ENCODE measurements around the gene CPPED1. TPM values are rescaled to one million over a fixed set of nuclear protein-coding genes. Genes with fewer than 3 reads are reported as not detected.

CPPED1 gene
- total and polyA plus RNA-seq, 2 experiments from 2014 or later: 6.2 to 7.3 TPM

DNA sequence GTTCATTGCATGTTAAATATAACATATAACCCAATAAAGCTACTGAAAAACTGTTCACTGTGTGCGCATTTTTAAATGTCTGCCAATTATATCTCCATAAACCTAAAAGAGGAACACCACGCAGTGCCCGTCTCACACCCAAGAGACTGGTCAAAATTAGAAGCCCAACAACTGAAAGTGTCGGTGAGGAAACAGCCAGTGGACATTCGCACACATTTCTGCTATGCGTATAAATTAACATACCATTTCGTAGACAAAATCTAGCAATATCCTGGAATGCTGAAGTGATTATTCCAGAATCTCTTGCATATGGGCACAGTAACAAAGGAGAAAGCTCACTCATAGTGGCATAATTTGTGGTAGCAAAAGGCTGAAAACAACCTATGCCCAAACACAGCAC lies 55.9 kb downstream of the CPPED1 start:
- Histone ChIP-seq H3K36me3 (ENCODE audit: insufficient read depth) (0 out of 2 replicates have a peak, but pooled peaks cover 4% of the 10 kb centered on the region), H3K27me3 (ENCODE audit: insufficient read depth) (no peaks in the 10 kb centered on the region), H3K4me2 (no peak overlapping the region), H3K4me3 (no peak overlapping the region), H4K20me1 (replicated peaks; ENCODE audit: insufficient read depth) (no peaks in the 10 kb centered on the region), H3K4me1 (ENCODE audit: insufficient read depth) (no peaks in the 10 kb centered on the region), H3K79me2 (replicated peaks; ENCODE audit: insufficient read depth) (no peaks in the 10 kb centered on the region), H3K27ac (ENCODE audit: low read depth) (no peak overlapping the region), H3K9me2 (ENCODE audit: insufficient read depth) (no peaks in the 10 kb centered on the region), H2AFZ (no peak overlapping the region), H3F3A (replicated peaks; ENCODE audit: low read depth) (no peaks in the 10 kb centered on the region)
- peaks cover 2% of the 10 kb centered on the region for H3K27me3 Mint-ChIP-seq (ENCODE audit: insufficient read depth, low read depth, poor library complexity)
- TF ChIP-seq STAT1 (IDR thresholded peaks at IDR 0.05; ENCODE audit: unreplicated experiment) (no peak), NANOG (IDR thresholded peaks at IDR 0.05; ENCODE audit: borderline replicate concordance) (no peak), EZH2phosphoT487 (IDR thresholded peaks at IDR 0.05; ENCODE audit: unreplicated experiment) (no peak), CREB1 (CRISPR knock-in tag; IDR thresholded peaks at IDR 0.05; ENCODE audit: low read depth) (no peak), JUNB (IDR thresholded peaks at IDR 0.05; ENCODE audit: unreplicated experiment) (no peak), POLR2AphosphoS5 (IDR thresholded peaks at IDR 0.05; ENCODE audit: low read depth) (no peak), ZNF114 (CRISPR knock-in tag; IDR thresholded peaks at IDR 0.05) (no peak)
- TF ChIP-seq, protein P1, sequence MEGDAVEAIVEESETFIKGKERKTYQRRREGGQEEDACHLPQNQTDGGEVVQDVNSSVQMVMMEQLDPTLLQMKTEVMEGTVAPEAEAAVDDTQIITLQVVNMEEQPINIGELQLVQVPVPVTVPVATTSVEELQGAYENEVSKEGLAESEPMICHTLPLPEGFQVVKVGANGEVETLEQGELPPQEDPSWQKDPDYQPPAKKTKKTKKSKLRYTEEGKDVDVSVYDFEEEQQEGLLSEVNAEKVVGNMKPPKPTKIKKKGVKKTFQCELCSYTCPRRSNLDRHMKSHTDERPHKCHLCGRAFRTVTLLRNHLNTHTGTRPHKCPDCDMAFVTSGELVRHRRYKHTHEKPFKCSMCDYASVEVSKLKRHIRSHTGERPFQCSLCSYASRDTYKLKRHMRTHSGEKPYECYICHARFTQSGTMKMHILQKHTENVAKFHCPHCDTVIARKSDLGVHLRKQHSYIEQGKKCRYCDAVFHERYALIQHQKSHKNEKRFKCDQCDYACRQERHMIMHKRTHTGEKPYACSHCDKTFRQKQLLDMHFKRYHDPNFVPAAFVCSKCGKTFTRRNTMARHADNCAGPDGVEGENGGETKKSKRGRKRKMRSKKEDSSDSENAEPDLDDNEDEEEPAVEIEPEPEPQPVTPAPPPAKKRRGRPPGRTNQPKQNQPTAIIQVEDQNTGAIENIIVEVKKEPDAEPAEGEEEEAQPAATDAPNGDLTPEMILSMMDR (conservative IDR thresholded peaks at IDR 0.05; ENCODE audit: low read depth in 2 of 2): no peak
- TF ChIP-seq, protein P2, sequence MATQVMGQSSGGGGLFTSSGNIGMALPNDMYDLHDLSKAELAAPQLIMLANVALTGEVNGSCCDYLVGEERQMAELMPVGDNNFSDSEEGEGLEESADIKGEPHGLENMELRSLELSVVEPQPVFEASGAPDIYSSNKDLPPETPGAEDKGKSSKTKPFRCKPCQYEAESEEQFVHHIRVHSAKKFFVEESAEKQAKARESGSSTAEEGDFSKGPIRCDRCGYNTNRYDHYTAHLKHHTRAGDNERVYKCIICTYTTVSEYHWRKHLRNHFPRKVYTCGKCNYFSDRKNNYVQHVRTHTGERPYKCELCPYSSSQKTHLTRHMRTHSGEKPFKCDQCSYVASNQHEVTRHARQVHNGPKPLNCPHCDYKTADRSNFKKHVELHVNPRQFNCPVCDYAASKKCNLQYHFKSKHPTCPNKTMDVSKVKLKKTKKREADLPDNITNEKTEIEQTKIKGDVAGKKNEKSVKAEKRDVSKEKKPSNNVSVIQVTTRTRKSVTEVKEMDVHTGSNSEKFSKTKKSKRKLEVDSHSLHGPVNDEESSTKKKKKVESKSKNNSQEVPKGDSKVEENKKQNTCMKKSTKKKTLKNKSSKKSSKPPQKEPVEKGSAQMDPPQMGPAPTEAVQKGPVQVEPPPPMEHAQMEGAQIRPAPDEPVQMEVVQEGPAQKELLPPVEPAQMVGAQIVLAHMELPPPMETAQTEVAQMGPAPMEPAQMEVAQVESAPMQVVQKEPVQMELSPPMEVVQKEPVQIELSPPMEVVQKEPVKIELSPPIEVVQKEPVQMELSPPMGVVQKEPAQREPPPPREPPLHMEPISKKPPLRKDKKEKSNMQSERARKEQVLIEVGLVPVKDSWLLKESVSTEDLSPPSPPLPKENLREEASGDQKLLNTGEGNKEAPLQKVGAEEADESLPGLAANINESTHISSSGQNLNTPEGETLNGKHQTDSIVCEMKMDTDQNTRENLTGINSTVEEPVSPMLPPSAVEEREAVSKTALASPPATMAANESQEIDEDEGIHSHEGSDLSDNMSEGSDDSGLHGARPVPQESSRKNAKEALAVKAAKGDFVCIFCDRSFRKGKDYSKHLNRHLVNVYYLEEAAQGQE (IDR thresholded peaks at IDR 0.05; ENCODE audit: unreplicated experiment): no peak
- no peak for ATAC-seq
- no peak overlapping the region for H3K27ac Mint-ChIP-seq
- peaks cover 17% of the 10 kb centered on the region; the same call in 2 of the 3 replicates for H3K36me3 Mint-ChIP-seq (ENCODE audit: low read depth)
- H3K9me3 Mint-ChIP-seq: peaks cover 23% of the 10 kb centered on the region
- no peaks in the 10 kb centered on the region for H3K4me1 Mint-ChIP-seq
- no peak overlapping the region for H3K4me3 Mint-ChIP-seq
- DNase-seq (ENCODE audit: low spot score): no peak

DNA sequence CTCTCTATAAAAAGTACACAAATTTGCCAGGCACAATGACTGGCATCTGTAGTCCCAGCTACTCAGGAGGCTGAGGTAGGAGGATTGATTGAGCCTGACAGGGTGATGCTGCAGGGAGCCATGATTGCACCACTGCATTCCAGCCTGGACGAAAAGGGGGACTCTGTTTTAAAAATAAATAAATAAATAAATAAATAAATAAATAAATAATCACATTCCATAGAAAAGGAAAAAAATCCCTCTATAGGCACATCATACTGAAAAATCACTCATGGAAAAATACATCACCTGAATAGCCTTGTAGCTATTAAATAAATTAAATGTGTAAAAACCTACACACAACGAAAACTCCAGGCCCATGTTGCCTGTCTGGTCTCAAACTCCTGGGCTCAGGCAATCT lies 56.4 kb downstream of the CPPED1 start:
- Mint-ChIP-seq H3K27ac (no peak overlapping the region), H3K9me3 (peaks cover 23% of the 10 kb centered on the region), H3K4me1 (no peaks in the 10 kb centered on the region), H3K27me3 (ENCODE audit: insufficient read depth, low read depth, poor library complexity) (peaks cover 2% of the 10 kb centered on the region), H3K4me3 (no peak overlapping the region), H3K36me3 (ENCODE audit: low read depth) (peaks cover 17% of the 10 kb centered on the region; the same call in 2 of the 3 replicates)
- Histone ChIP-seq H3K27ac (ENCODE audit: low read depth) (no peak overlapping the region), H3K36me3 (ENCODE audit: insufficient read depth) (0 out of 2 replicates have a peak, but pooled peaks cover 4% of the 10 kb centered on the region), H3K4me3 (no peak overlapping the region), H3K79me2 (replicated peaks; ENCODE audit: insufficient read depth) (no peaks in the 10 kb centered on the region), H3K9me2 (ENCODE audit: insufficient read depth) (no peaks in the 10 kb centered on the region), H2AFZ (no peak overlapping the region), H3K27me3 (ENCODE audit: insufficient read depth) (no peaks in the 10 kb centered on the region), H3F3A (replicated peaks; ENCODE audit: low read depth) (no peaks in the 10 kb centered on the region), H3K4me1 (ENCODE audit: insufficient read depth) (no peaks in the 10 kb centered on the region), H4K20me1 (replicated peaks; ENCODE audit: insufficient read depth) (no peaks in the 10 kb centered on the region), H3K4me2 (no peak overlapping the region)
- TF ChIP-seq EZH2 (IDR thresholded peaks at IDR 0.05; ENCODE audit: low read depth, unreplicated experiment): no peak
- no peak for TF ChIP-seq CREB1 (CRISPR knock-in tag; IDR thresholded peaks at IDR 0.05; ENCODE audit: low read depth)
- TF ChIP-seq EZH2phosphoT487 (IDR thresholded peaks at IDR 0.05; ENCODE audit: unreplicated experiment): no peak
- TF ChIP-seq ZNF114 (CRISPR knock-in tag; IDR thresholded peaks at IDR 0.05): no peak
- ATAC-seq (no peak), DNase-seq (ENCODE audit: low spot score) (no peak)

Data from GM23338 (cell line).